Natural killer cell treated with Interleukin-12 subunit alpha and Interleukin-12 subunit beta and Interleukin-15 and Interleukin-18, amount 100 ng/mL, for 72 hours (primary cell): Measurements from ENCODE around the gene NOP9. TPM values are rescaled to one million over a fixed set of nuclear protein-coding genes. Genes with fewer than 3 reads are reported as not detected.
A peak's percentile ranks its signal among the peaks of the same experiment; 100 is the strongest.
"Not testable (repeated sequence)": the region's sequence is repeated elsewhere in the genome, so short reads cannot be mapped to it uniquely, and the experiment has no call there.

ENCODE experiments used
- ATAC-seq, 2 donors: fragments of 150-1000 bp; cut with Tn5 transposase in 1 of 2; sonication (Bioruptor Pico), chemical (Tn5 transposase) in 1 of 2; 2 replicates each; pipeline ENCODE4 v1.10.0; 2021
- DNase-seq: peaks from one replicate; pipeline ENCODE4 v3.0.0; 2022; ENCODE audit warnings: low spot score
- H3K27ac Mint-ChIP-seq, 2 donors: 1 replicate in 1 of 2; 2 replicates in 1 of 2; pipeline ENCODE4 v1.8.0; 2022; ENCODE audit warnings: mixed read lengths in 2 of 2, mild to moderate bottlenecking in 1 of 2, moderate library complexity in 1 of 2
- H3K27me3 Mint-ChIP-seq, 2 donors: 1 replicate in 1 of 2; 2 replicates in 1 of 2; pipeline ENCODE4 v1.8.0; 2022; ENCODE audit warnings: mixed read lengths in 2 of 2
- H3K36me3 Mint-ChIP-seq: one replicate; pipeline ENCODE4 v1.8.0; 2022; ENCODE audit warnings: mixed read lengths
- H3K4me1 Mint-ChIP-seq, 2 donors: 1 replicate in 1 of 2; 2 replicates in 1 of 2; pipeline ENCODE4 v1.8.0; 2022; ENCODE audit warnings: low read depth in 2 of 2, mixed read lengths in 2 of 2, mild to moderate bottlenecking in 1 of 2
- H3K4me3 Mint-ChIP-seq: one replicate; pipeline ENCODE4 v1.8.0; 2022; ENCODE audit warnings: mixed read lengths
- H3K9me3 Mint-ChIP-seq: 2 replicates; pipeline ENCODE4 v1.8.0; 2022; ENCODE audit warnings: mixed read lengths
- total RNA-seq, 2 donors: library from RNA; stranded (reverse); gene quantifications; one replicate each; pipeline ENCODE4 v1.2.3, GENCODE V29; 2022

The NOP9 gene
- total RNA-seq, 2 donors from 2014 or later, result 38.5 to 59.0 TPM

GRCh38 chr14:24325963-24326362, 26.3 kb downstream of the NOP9 start:
- DNase-seq, result no peak
- Mint-ChIP-seq H3K27ac (no peak overlapping the region), H3K36me3 (no peaks in the 10 kb centered on the region), H3K4me3 (no peak overlapping the region), H3K9me3 (no peaks in the 10 kb centered on the region), H3K27me3 (peaks cover 8 to 16% of the 10 kb centered on the region in 2 donors), H3K4me1 (peaks cover 36 to 42% of the 10 kb centered on the region in 2 donors)
- ATAC-seq, result no peak

GRCh38 chr14:24327303-24327702, 27.7 kb downstream of the NOP9 start:
- Mint-ChIP-seq H3K36me3 (no peaks in the 10 kb centered on the region), H3K27ac (peak overlapping the region in 1 of 2 donors; percentile 17), H3K9me3 (no peaks in the 10 kb centered on the region), H3K4me3 (peak overlapping the region; percentile 3), H3K27me3 (peaks cover 3 to 18% of the 10 kb centered on the region in 2 donors), H3K4me1 (peaks cover 45 to 55% of the 10 kb centered on the region in 2 donors)
- DNase-seq (no peak), ATAC-seq (no peak)

GRCh38 chr14:24327914-24328313, 28.3 kb downstream of the NOP9 start:
- not testable (repeated sequence) for H3K36me3 Mint-ChIP-seq, DNase-seq, ATAC-seq, H3K9me3 Mint-ChIP-seq
- Mint-ChIP-seq H3K27me3 (peaks cover 0 to 16% of the 10 kb centered on the region in 2 donors), H3K27ac (peak overlapping the region in 1 of 2 donors; percentile 17), H3K4me3 (peak overlapping the region; percentile 3), H3K4me1 (peaks cover 47 to 62% of the 10 kb centered on the region in 2 donors)

GRCh38 chr14:24329073-24329663, 29.5 kb downstream of the NOP9 start:
- Mint-ChIP-seq H3K4me1 (peaks cover 50 to 62% of the 10 kb centered on the region in 2 donors), H3K36me3 (no peaks in the 10 kb centered on the region), H3K4me3 (peak overlapping the region; percentile 59), H3K27me3 (peaks cover 0 to 13% of the 10 kb centered on the region in 2 donors), H3K27ac (peak overlapping the region; percentile 69 to 88), H3K9me3 (no peaks in the 10 kb centered on the region)
- DNase-seq, result peak; percentile 55
- ATAC-seq, result no peak

- H3K4me1 Mint-ChIP-seq, result peaks cover 52 to 62% of the 10 kb centered on the region in 2 donors
- H3K27ac Mint-ChIP-seq, result peak overlapping the region; percentile 69 to 88
- DNase-seq (peak; percentile 96), ATAC-seq (peak; percentile 94)
- peak overlapping the region; percentile 59 for H3K4me3 Mint-ChIP-seq
- H3K27me3 Mint-ChIP-seq, result peaks cover under 1 to 13% of the 10 kb centered on the region in 2 donors
- H3K9me3 Mint-ChIP-seq, result no peaks in the 10 kb centered on the region
- no peaks in the 10 kb centered on the region for H3K36me3 Mint-ChIP-seq
These were observed 30.1 kb downstream of the NOP9 start for GRCh38 chr14:24329736-24330135.

- ATAC-seq, result no peak
- Mint-ChIP-seq H3K27ac (peak overlapping the region in 1 of 2 donors; percentile 69), H3K36me3 (peaks cover under 1% of the 10 kb centered on the region), H3K27me3 (peaks cover 8 to 18% of the 10 kb centered on the region in 2 donors), H3K4me1 (peaks cover 58 to 65% of the 10 kb centered on the region in 2 donors), H3K4me3 (no peak overlapping the region), H3K9me3 (no peaks in the 10 kb centered on the region)
- no peak for DNase-seq
These were observed 31.5 kb downstream of the NOP9 start for GRCh38 chr14:24330973-24331674.

GRCh38 chr14:24331731-24332267, 32.1 kb downstream of the NOP9 start:
- no peak for ATAC-seq
- Mint-ChIP-seq H3K4me1 (peaks cover 58 to 65% of the 10 kb centered on the region in 2 donors), H3K36me3 (peaks cover 6% of the 10 kb centered on the region), H3K9me3 (no peaks in the 10 kb centered on the region), H3K4me3 (peak overlapping the region; percentile 91), H3K27me3 (peaks cover 8 to 18% of the 10 kb centered on the region in 2 donors), H3K27ac (peak overlapping the region; percentile 62 to 75)
- no peak for DNase-seq

- Mint-ChIP-seq H3K27ac (peak overlapping the region; percentile 62 to 75), H3K27me3 (peaks cover 8 to 18% of the 10 kb centered on the region in 2 donors), H3K36me3 (peaks cover 6% of the 10 kb centered on the region), H3K4me3 (peak overlapping the region; percentile 91), H3K9me3 (no peaks in the 10 kb centered on the region), H3K4me1 (peaks cover 51 to 60% of the 10 kb centered on the region in 2 donors)
- peak; percentile 68 to 71 for ATAC-seq
- DNase-seq, result peak; percentile 82
These were observed 32.8 kb downstream of the NOP9 start for GRCh38 chr14:24332268-24332993.

GRCh38 chr14:24334431-24335291, 35.0 kb downstream of the NOP9 start, which contains the start of gene ADCY4:
ADCY4 (minus strand) TSS chr14:24335071; CDS start chr14:24334652, 419 bp downstream.
- no peak for ATAC-seq
- Mint-ChIP-seq H3K4me1 (peaks cover 46 to 58% of the 10 kb centered on the region in 2 donors), H3K9me3 (no peaks in the 10 kb centered on the region), H3K27ac (no peak within 1 kb of the TSS), H3K4me3 (peak within 1 kb of the TSS; percentile 51), H3K27me3 (peaks cover 8 to 18% of the 10 kb centered on the region in 2 donors), H3K36me3 (peaks cover 6% of the 10 kb centered on the region)
- DNase-seq, result no peak

- ATAC-seq (no peak), DNase-seq (no peak)
- H3K4me1 Mint-ChIP-seq, result peaks cover 43 to 56% of the 10 kb centered on the region in 2 donors
- peaks cover 8 to 12% of the 10 kb centered on the region in 2 donors for H3K27me3 Mint-ChIP-seq
- no peak overlapping the region for H3K27ac Mint-ChIP-seq
- peaks cover 6% of the 10 kb centered on the region for H3K36me3 Mint-ChIP-seq
- H3K9me3 Mint-ChIP-seq, result no peaks in the 10 kb centered on the region
- H3K4me3 Mint-ChIP-seq, result no peak overlapping the region
These were observed 36.0 kb downstream of the NOP9 start for GRCh38 chr14:24335461-24336171.

GRCh38 chr14:24337144-24337823, 37.6 kb downstream of the NOP9 start:
- Mint-ChIP-seq H3K9me3 (no peaks in the 10 kb centered on the region), H3K27me3 (peaks cover 8 to 9% of the 10 kb centered on the region in 2 donors), H3K4me1 (peaks cover 33 to 39% of the 10 kb centered on the region in 2 donors), H3K36me3 (peaks cover 6% of the 10 kb centered on the region), H3K27ac (no peak overlapping the region), H3K4me3 (no peak overlapping the region)
- no peak for ATAC-seq
- DNase-seq, result no peak

- Mint-ChIP-seq H3K4me1 (peaks cover 31 to 34% of the 10 kb centered on the region in 2 donors), H3K27ac (no peak overlapping the region), H3K4me3 (peak overlapping the region; percentile 85), H3K9me3 (no peaks in the 10 kb centered on the region), H3K36me3 (peaks cover 6% of the 10 kb centered on the region), H3K27me3 (peaks cover 8 to 13% of the 10 kb centered on the region in 2 donors)
- DNase-seq, result no peak
- ATAC-seq, result no peak
These were observed 38.1 kb downstream of the NOP9 start for GRCh38 chr14:24337824-24338175.
